Sigmoid colon (tissue), 4 donors: Measurements from ENCODE around the gene PM20D1.
"Not testable (repeated sequence)": the region's sequence is repeated elsewhere in the genome, so short reads cannot be mapped to it uniquely, and the experiment has no call there.

Experiments used
- POLR2A ChIP-seq, 2 donors: fragments of 450-650 bp; IDR thresholded peaks; one replicate each; pipeline ENCODE4 v1.6.1; 2016; ENCODE audit warnings: antibody characterized with exemption in 2 of 2, mild to moderate bottlenecking in 2 of 2, moderate library complexity in 2 of 2
- POLR2AphosphoS5 ChIP-seq, 4 donors: sonication (generic); formaldehyde crosslinking; IDR thresholded peaks; one replicate each; pipeline ENCODE4 v1.6.1; 2017; ENCODE audit warnings: antibody characterized with exemption in 4 of 4
- TF ChIP-seq, protein P1 (sequence below), 4 experiments: fragments of 450-650 bp in 3 of 4; fragments of 200-600 bp in 1 of 4; IDR thresholded peaks; one replicate each; pipeline ENCODE4 v1.5.1; 2016 to 2019; ENCODE audit warnings: antibody characterized with exemption in 4 of 4, mild to moderate bottlenecking in 3 of 4, moderate library complexity in 2 of 4

DNA sequence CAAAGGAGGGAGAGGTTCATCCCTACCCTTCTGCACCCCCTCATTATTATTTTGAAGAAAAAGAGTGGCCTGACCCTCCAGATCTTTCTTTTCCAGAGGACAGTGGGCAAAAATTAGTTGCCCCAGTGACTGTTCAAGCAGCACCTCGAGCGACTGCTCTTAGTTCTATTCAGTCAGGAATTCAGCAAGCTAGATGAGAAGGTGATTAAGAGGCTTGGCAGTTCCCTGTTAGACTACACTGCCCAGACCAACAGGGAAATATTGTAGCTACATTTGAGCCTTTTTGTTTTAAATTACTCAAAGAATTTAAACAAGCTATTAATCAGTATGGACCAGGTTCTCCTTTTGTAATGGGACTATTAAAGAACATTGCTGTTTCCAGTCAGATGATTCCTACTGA lies 41.5 kb upstream of the PM20D1 start:
- TF ChIP-seq, protein P1, sequence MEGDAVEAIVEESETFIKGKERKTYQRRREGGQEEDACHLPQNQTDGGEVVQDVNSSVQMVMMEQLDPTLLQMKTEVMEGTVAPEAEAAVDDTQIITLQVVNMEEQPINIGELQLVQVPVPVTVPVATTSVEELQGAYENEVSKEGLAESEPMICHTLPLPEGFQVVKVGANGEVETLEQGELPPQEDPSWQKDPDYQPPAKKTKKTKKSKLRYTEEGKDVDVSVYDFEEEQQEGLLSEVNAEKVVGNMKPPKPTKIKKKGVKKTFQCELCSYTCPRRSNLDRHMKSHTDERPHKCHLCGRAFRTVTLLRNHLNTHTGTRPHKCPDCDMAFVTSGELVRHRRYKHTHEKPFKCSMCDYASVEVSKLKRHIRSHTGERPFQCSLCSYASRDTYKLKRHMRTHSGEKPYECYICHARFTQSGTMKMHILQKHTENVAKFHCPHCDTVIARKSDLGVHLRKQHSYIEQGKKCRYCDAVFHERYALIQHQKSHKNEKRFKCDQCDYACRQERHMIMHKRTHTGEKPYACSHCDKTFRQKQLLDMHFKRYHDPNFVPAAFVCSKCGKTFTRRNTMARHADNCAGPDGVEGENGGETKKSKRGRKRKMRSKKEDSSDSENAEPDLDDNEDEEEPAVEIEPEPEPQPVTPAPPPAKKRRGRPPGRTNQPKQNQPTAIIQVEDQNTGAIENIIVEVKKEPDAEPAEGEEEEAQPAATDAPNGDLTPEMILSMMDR (IDR thresholded peaks at IDR 0.05) = not testable (repeated sequence)
- TF ChIP-seq POLR2A, POLR2AphosphoS5 (IDR thresholded peaks at IDR 0.05): not testable (repeated sequence)
